Suprapubic skin (tissue), 4 donors: ENCODE data around the gene EML1. TPM values are rescaled to one million over a fixed set of nuclear protein-coding genes. Genes with fewer than 3 reads are reported as not detected.

ENCODE experiments used
- DNase-seq, 2 donors: peaks; one replicate each; pipeline ENCODE4 v3.0.0-alpha.2; 2019; ENCODE audit warnings: low spot score in 2 of 2
- H3K27ac ChIP-seq: fragments of 200-600 bp; sonication (generic); one replicate; pipeline ENCODE4 v1.5.1; 2019
- H3K27me3 ChIP-seq: fragments of 200-600 bp; sonication (generic); one replicate; pipeline ENCODE4 v1.5.1; 2019
- H3K36me3 ChIP-seq: fragments of 200-600 bp; sonication (generic); one replicate; pipeline ENCODE4 v1.5.1; 2019
- H3K4me1 ChIP-seq: fragments of 200-600 bp; sonication (generic); one replicate; pipeline ENCODE4 v1.5.1; 2019
- H3K4me3 ChIP-seq: fragments of 200-600 bp; sonication (generic); one replicate; pipeline ENCODE4 v1.5.1; 2019; ENCODE audit warnings: mild to moderate bottlenecking
- H3K9me3 ChIP-seq: fragments of 200-600 bp; sonication (generic); one replicate; pipeline ENCODE4 v1.5.1; 2019
- EP300 ChIP-seq: sonication (generic); formaldehyde crosslinking; IDR thresholded peaks from one replicate; pipeline ENCODE4 v1.6.1; 2017; ENCODE audit warnings: antibody characterized with exemption
- POLR2A ChIP-seq, 2 donors: fragments of 450-650 bp; IDR thresholded peaks; one replicate each; pipeline ENCODE4 v1.6.1; 2017; ENCODE audit warnings: antibody characterized with exemption in 2 of 2, mild to moderate bottlenecking in 2 of 2, moderate library complexity in 2 of 2
- POLR2AphosphoS5 ChIP-seq, 3 donors: sonication (generic); formaldehyde crosslinking; IDR thresholded peaks; one replicate each; pipeline ENCODE4 v1.6.1; 2017; ENCODE audit warnings: antibody characterized with exemption in 3 of 3
- WGBS: methylation state at CpG from one replicate; pipeline ENCODE4 v1.1.5; 2018; 5-methylcytosine and 5-hydroxymethylcytosine counted together
- total RNA-seq, 4 donors: library from RNA; depleted of rRNA; stranded (reverse); fragments of >200 nt; gene quantifications; one replicate each; pipeline ENCODE4 v1.1.0, GENCODE V29; 2016
- TF ChIP-seq, protein P1 (sequence below), 2 donors: fragments of 200-600 bp in 1 of 2; fragments of 450-650 bp in 1 of 2; sonication (generic) in 1 of 2; IDR thresholded peaks; one replicate each; pipeline ENCODE4 v1.5.1; 2016 to 2019; ENCODE audit warnings: antibody characterized with exemption in 2 of 2, mild to moderate bottlenecking in 1 of 2, moderate library complexity in 1 of 2

Gene EML1
- total RNA-seq, 4 donors from 2014 or later = 9.6 to 17.6 (median 15.4) TPM

DNA sequence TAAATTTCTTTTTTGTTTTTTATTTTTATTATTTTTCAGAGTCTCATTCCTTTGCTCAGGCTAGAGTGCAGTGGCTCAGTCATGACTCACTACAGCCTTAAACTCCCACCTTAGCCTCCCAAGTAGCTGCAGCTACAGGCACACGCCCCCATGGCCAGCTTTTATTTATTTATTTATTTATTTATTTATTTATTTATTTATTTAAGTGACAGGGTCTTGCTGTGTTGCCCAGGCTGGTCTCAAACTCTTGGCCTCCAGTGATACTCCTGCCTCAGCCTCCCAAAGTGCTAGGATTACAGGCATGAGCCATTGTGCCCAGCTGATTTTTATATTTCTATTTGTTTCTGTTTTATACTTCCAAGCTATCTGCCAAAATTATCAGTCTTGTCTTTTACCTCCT lies 182.8 kb downstream of the EML1 start:
- DNase-seq = no peak
- WGBS = 91% methylated on average over 1 of the region's 1 CpG
- H3K36me3 ChIP-seq = no peaks in the 10 kb centered on the region
- H3K9me3 ChIP-seq = no peaks in the 10 kb centered on the region
- H3K27me3 ChIP-seq = no peaks in the 10 kb centered on the region
- no peak overlapping the region for H3K4me3 ChIP-seq
- TF ChIP-seq POLR2AphosphoS5 (IDR thresholded peaks at IDR 0.05) (no peak), EP300 (no peak), POLR2A (IDR thresholded peaks at IDR 0.05) (no peak)
- TF ChIP-seq, protein P1, sequence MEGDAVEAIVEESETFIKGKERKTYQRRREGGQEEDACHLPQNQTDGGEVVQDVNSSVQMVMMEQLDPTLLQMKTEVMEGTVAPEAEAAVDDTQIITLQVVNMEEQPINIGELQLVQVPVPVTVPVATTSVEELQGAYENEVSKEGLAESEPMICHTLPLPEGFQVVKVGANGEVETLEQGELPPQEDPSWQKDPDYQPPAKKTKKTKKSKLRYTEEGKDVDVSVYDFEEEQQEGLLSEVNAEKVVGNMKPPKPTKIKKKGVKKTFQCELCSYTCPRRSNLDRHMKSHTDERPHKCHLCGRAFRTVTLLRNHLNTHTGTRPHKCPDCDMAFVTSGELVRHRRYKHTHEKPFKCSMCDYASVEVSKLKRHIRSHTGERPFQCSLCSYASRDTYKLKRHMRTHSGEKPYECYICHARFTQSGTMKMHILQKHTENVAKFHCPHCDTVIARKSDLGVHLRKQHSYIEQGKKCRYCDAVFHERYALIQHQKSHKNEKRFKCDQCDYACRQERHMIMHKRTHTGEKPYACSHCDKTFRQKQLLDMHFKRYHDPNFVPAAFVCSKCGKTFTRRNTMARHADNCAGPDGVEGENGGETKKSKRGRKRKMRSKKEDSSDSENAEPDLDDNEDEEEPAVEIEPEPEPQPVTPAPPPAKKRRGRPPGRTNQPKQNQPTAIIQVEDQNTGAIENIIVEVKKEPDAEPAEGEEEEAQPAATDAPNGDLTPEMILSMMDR (IDR thresholded peaks at IDR 0.05) = no peak
- H3K4me1 ChIP-seq = peaks cover 9% of the 10 kb centered on the region
- no peak overlapping the region for H3K27ac ChIP-seq

DNA sequence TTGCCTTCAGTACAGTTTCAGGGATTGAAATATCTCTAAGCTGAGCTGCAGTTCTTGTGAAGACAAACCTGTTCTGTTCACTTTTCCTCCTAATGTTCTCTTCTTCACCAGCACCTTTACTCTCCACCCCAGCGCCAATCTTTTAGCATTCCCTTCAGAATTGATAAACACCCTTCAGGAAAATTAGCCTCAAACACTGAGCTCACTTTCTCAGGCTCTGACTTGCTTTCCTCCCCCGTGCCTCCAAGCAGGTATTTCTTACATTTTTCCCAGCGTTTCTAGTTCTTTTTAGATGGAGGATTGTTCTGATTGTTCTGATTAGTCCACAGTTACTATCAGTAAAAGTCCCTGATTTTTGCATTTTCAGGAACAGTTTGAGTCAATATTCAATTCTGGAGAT lies 183.5 kb downstream of the EML1 start:
- Histone ChIP-seq H3K27me3 (no peaks in the 10 kb centered on the region), H3K27ac (no peak overlapping the region), H3K36me3 (no peaks in the 10 kb centered on the region), H3K9me3 (no peaks in the 10 kb centered on the region), H3K4me3 (no peak overlapping the region), H3K4me1 (peaks cover 9% of the 10 kb centered on the region)
- TF ChIP-seq, protein P1 (IDR thresholded peaks at IDR 0.05) = no peak
- TF ChIP-seq EP300 (no peak), POLR2AphosphoS5 (IDR thresholded peaks at IDR 0.05) (no peak), POLR2A (IDR thresholded peaks at IDR 0.05) (no peak)
- WGBS = 59% methylated on average over 3 of the region's 3 CpGs
- DNase-seq = no peak

DNA sequence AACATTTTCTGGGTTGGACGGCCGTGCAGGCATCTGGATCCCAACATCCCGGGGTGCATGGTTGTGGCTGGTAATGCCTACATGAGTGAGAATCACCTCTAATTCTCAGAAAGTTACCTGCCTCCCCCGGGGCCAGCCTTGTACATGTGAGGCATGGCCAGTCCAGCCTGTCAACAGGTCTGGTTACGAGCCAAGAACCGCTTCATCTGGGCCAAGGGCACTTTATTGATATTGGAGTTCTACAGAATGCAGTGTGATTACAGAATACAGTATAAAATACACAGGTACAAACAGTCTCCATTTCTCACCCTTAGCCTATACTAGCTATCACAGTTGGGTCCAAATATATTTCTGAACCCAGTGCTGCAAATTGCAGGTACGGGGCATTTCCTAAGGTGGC lies 187.1 kb downstream of the EML1 start:
- no peaks in the 10 kb centered on the region for H3K27me3 ChIP-seq
- no peak for DNase-seq
- peaks cover 3% of the 10 kb centered on the region for H3K4me1 ChIP-seq
- no peaks in the 10 kb centered on the region for H3K36me3 ChIP-seq
- no peak overlapping the region for H3K4me3 ChIP-seq
- 82% methylated on average over 7 of the region's 7 CpGs for WGBS
- no peak overlapping the region for H3K27ac ChIP-seq
- H3K9me3 ChIP-seq = no peaks in the 10 kb centered on the region
- TF ChIP-seq POLR2AphosphoS5 (IDR thresholded peaks at IDR 0.05) (no peak), EP300 (no peak), POLR2A (IDR thresholded peaks at IDR 0.05) (no peak)
- TF ChIP-seq, protein P1 (IDR thresholded peaks at IDR 0.05) = no peak

DNA sequence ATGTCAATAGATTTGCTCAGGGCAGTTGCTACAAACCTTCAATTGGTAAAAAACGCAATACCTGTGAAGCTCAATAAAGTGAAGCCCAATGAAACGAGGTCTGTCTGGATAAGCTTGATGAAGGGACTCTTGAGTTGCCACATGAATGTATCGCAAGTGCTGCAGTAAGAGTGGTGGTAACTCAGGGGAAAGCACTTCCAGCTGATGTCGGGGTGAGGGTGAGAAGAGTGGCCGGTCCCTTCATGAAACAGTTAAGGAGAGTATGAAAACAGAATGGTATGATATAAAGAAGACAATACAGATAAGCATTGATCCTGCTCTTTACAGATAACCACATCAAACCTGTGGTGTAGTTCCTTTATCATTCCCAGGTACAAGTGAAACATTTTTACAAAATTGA lies 188.6 kb downstream of the EML1 start:
- WGBS = 85% methylated on average over 5 of the region's 5 CpGs

DNA sequence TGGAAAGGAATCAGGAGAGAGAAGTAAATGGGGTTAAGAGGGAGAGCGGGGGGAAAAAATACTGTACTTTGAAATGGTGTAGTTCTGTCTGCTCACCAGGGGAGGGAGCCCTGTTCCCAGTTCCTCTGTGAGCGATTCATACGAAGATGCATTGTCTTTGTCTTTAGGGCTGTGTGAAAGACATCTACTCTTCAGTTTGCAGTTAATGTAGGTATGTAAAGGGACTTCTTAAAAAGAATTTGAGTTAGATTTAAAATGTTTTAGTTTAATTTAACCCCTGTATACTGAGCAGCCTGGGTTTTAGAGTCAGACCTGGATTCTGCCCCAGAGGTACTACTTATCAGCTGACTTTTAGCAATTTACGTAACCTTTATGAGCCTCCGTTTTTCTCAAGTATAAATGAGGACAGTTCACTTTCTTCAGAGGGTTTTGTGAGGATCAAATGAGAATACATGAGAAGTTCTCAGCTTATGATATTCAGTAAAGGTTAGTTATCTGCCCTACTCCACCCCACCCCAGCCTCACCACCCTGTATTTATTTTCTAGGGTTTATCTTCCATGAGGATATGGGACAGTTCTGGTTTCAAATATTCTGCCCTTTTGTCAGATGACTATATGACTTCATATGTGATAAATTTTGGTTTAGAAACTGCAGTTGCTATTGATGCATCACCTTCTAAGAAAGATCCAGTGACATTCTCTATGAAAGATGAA lies 189.5 kb downstream of the EML1 start:
- WGBS = 31% methylated on average over 5 of the region's 5 CpGs
- H3K36me3 ChIP-seq = no peaks in the 10 kb centered on the region
- no peak overlapping the region for H3K27ac ChIP-seq
- H3K27me3 ChIP-seq = no peaks in the 10 kb centered on the region
- peaks cover 3% of the 10 kb centered on the region for H3K4me1 ChIP-seq
- H3K4me3 ChIP-seq = no peak overlapping the region
- DNase-seq = no peak
- H3K9me3 ChIP-seq = no peaks in the 10 kb centered on the region
- TF ChIP-seq, protein P1 (IDR thresholded peaks at IDR 0.05) = peak; percentile 86 to 90
- no peak for TF ChIP-seq EP300
- TF ChIP-seq POLR2AphosphoS5 (IDR thresholded peaks at IDR 0.05) = no peak

More for the DNA sequence above, 188.6 kb downstream of the EML1 start:
- Histone ChIP-seq H3K4me3 (no peak overlapping the region), H3K36me3 (no peaks in the 10 kb centered on the region), H3K27me3 (no peaks in the 10 kb centered on the region), H3K9me3 (no peaks in the 10 kb centered on the region), H3K27ac (no peak overlapping the region), H3K4me1 (peaks cover 3% of the 10 kb centered on the region)
- TF ChIP-seq POLR2A (IDR thresholded peaks at IDR 0.05) (no peak), EP300 (no peak), POLR2AphosphoS5 (IDR thresholded peaks at IDR 0.05) (no peak)
- TF ChIP-seq, protein P1 (IDR thresholded peaks at IDR 0.05) = no peak
- DNase-seq = no peak
